Esophagus muscularis mucosa (tissue), 3 donors: ENCODE data around the gene SPATA21.

Experiments used
- CTCF ChIP-seq, 3 experiments: fragments of 200-600 bp in 2 of 3; fragments of 450-650 bp in 1 of 3; sonication (generic) in 2 of 3; IDR thresholded peaks; one replicate each; pipeline ENCODE4 v1.5.1; 2017 to 2019; ENCODE audit warnings: antibody characterized with exemption in 3 of 3, mild to moderate bottlenecking in 2 of 3, moderate library complexity in 1 of 3
- POLR2AphosphoS5 ChIP-seq, 2 donors: sonication (generic); formaldehyde crosslinking; IDR thresholded peaks; one replicate each; pipeline ENCODE4 v1.6.1; 2017; ENCODE audit warnings: antibody characterized with exemption in 2 of 2

GRCh38 chr1:16462773-16463330 is 25.6 kb upstream of the SPATA21 start:
- TF ChIP-seq CTCF (IDR thresholded peaks at IDR 0.05) (no peak), POLR2AphosphoS5 (IDR thresholded peaks at IDR 0.05) (no peak)
